Activated CD8-positive, alpha-beta T cell treated with anti-CD3 and anti-CD28 coated beads for 36 hours (primary cell): ENCODE results near the gene DTNBP1. TPM values are rescaled to one million over a fixed set of nuclear protein-coding genes. Genes with fewer than 3 reads are reported as not detected.

Source experiments
- ATAC-seq: fragments of 200-7000 bp; cut with Tn5 transposase; one replicate; pipeline ENCODE4 v1.10.0; 2021; ENCODE audit warnings: mild to moderate bottlenecking, moderate library complexity
- CTCF ChIA-PET: fragments of 350-600 bp; sonication (Branson Sonifier 250); formaldehyde crosslinking; loops from one replicate; lab custom pipeline; 2021; ENCODE audit warnings: antibody characterized with exemption; lab: Charles Lee
- POLR2A ChIA-PET: fragments of 350-600 bp; sonication (Branson Sonifier 250); formaldehyde crosslinking; loops from one replicate; lab custom pipeline; 2021; ENCODE audit warnings: antibody characterized with exemption; lab: Charles Lee
- DNase-seq: peaks from one replicate; pipeline ENCODE4 v3.0.0-alpha.2; 2020
- H3K27ac Mint-ChIP-seq: one replicate; pipeline ENCODE4 v1.8.0; 2021; ENCODE audit warnings: mild to moderate bottlenecking, mixed read lengths
- H3K27me3 Mint-ChIP-seq: one replicate; pipeline ENCODE4 v1.8.0; 2021; ENCODE audit warnings: mixed read lengths
- H3K36me3 Mint-ChIP-seq: one replicate; pipeline ENCODE4 v1.8.0; 2021; ENCODE audit warnings: low read depth, mixed read lengths
- H3K4me1 Mint-ChIP-seq: one replicate; pipeline ENCODE4 v1.8.0; 2021; ENCODE audit warnings: low read depth, mixed read lengths
- H3K4me3 Mint-ChIP-seq: one replicate; pipeline ENCODE4 v1.8.0; 2021; ENCODE audit warnings: mild to moderate bottlenecking, moderate library complexity, mixed read lengths
- H3K9me3 Mint-ChIP-seq: one replicate; pipeline ENCODE4 v1.8.0; 2021; ENCODE audit warnings: mixed read lengths
- CTCF ChIP-seq: fragments of 200-600 bp; IDR thresholded peaks from one replicate; pipeline ENCODE4 v1.8.0; 2022; ENCODE audit warnings: antibody characterized with exemption, mild to moderate bottlenecking
- intact Hi-C: fragments of 100-400 bp; cut with micrococcal nuclease; formaldehyde crosslinking; loops from one replicate; pipeline ENCODE4 v1.10.0; 2022
- total RNA-seq, 2 experiments: library from RNA; stranded (reverse); gene quantifications; one replicate each; pipeline ENCODE4 v1.2.3, GENCODE V29; 2021

Gene DTNBP1
- total RNA-seq, 2 experiments from 2014 or later: 12.6 to 14.6 TPM

- no peak overlapping the region for H3K4me3 Mint-ChIP-seq
- CTCF ChIA-PET: no interaction called here
- H3K4me1 Mint-ChIP-seq: no peaks in the 10 kb centered on the region
- H3K27ac Mint-ChIP-seq: peak overlapping the region; percentile 38
- ATAC-seq (no peak), DNase-seq (no peak)
- POLR2A ChIA-PET: interaction anchor here (1.7 kb wide), 1 partner anchor 14 kb away, joined by 4 read pairs; no protein-coding TSS in a partner anchor
- peaks cover 48% of the 10 kb centered on the region for H3K36me3 Mint-ChIP-seq
- intact Hi-C loops: no loop called here
- TF ChIP-seq CTCF: no peak
- H3K9me3 Mint-ChIP-seq: no peaks in the 10 kb centered on the region
- H3K27me3 Mint-ChIP-seq: no peaks in the 10 kb centered on the region
Measured at GRCh38 chr6:15512721-15513120, 150.1 kb downstream of the DTNBP1 start.

- DNase-seq (no peak), ATAC-seq (no peak)
- H3K4me3 Mint-ChIP-seq: no peak overlapping the region
- ChIA-PET POLR2A (interaction anchor here (1.7 kb wide), 1 partner anchor 15 kb away, joined by 4 read pairs; no protein-coding TSS in a partner anchor), CTCF (no interaction called here)
- no peaks in the 10 kb centered on the region for H3K9me3 Mint-ChIP-seq
- peaks cover 50% of the 10 kb centered on the region for H3K36me3 Mint-ChIP-seq
- H3K4me1 Mint-ChIP-seq: no peaks in the 10 kb centered on the region
- no peaks in the 10 kb centered on the region for H3K27me3 Mint-ChIP-seq
- intact Hi-C loops: no loop called here
- no peak for TF ChIP-seq CTCF
- peak overlapping the region; percentile 38 for H3K27ac Mint-ChIP-seq
Measured at GRCh38 chr6:15512126-15512525, 150.7 kb downstream of the DTNBP1 start.

GRCh38 chr6:15511248-15512125, 151.3 kb downstream of the DTNBP1 start:
- no peak for DNase-seq
- Mint-ChIP-seq H3K4me1 (no peaks in the 10 kb centered on the region), H3K27ac (peak overlapping the region; percentile 34), H3K27me3 (no peaks in the 10 kb centered on the region), H3K4me3 (no peak overlapping the region), H3K9me3 (no peaks in the 10 kb centered on the region), H3K36me3 (peaks cover 52% of the 10 kb centered on the region)
- no peak for TF ChIP-seq CTCF
- intact Hi-C loops: no loop called here
- ChIA-PET POLR2A (no interaction called here), CTCF (no interaction called here)
- no peak for ATAC-seq

- Mint-ChIP-seq H3K4me3 (no peak overlapping the region), H3K36me3 (peaks cover 53% of the 10 kb centered on the region), H3K4me1 (no peaks in the 10 kb centered on the region), H3K27ac (peak overlapping the region; percentile 34), H3K9me3 (no peaks in the 10 kb centered on the region), H3K27me3 (no peaks in the 10 kb centered on the region)
- ChIA-PET CTCF (no interaction called here), POLR2A (no interaction called here)
- ATAC-seq (no peak), DNase-seq (no peak)
- TF ChIP-seq CTCF: no peak
- intact Hi-C loops: no loop called here
Measured at GRCh38 chr6:15510536-15511247, 152.1 kb downstream of the DTNBP1 start.

- intact Hi-C loops: no loop called here
- Mint-ChIP-seq H3K4me1 (no peaks in the 10 kb centered on the region), H3K27me3 (no peaks in the 10 kb centered on the region), H3K36me3 (peaks cover 50% of the 10 kb centered on the region), H3K9me3 (no peaks in the 10 kb centered on the region), H3K4me3 (no peak overlapping the region), H3K27ac (peak overlapping the region; percentile 55)
- ChIA-PET CTCF (no interaction called here), POLR2A (no interaction called here)
- no peak for TF ChIP-seq CTCF
- no peak for ATAC-seq
- no peak for DNase-seq
Measured at GRCh38 chr6:15510121-15510520, 152.7 kb downstream of the DTNBP1 start.
